Activated CD8-positive, alpha-beta memory T cell treated with anti-CD3 and anti-CD28 coated beads for 48 hours (primary cell): ENCODE results near the gene CCNL2.
"Not testable (repeated sequence)": the region's sequence is repeated elsewhere in the genome, so short reads cannot be mapped to it uniquely, and the experiment has no call there.

ENCODE experiments used
- DNase-seq, 3 experiments: peaks; one replicate each; pipeline ENCODE4 v3.0.0-alpha.2; 2020; ENCODE audit warnings: low read depth in 2 of 3, low spot score in 2 of 3

The CCNL2 gene

DNA sequence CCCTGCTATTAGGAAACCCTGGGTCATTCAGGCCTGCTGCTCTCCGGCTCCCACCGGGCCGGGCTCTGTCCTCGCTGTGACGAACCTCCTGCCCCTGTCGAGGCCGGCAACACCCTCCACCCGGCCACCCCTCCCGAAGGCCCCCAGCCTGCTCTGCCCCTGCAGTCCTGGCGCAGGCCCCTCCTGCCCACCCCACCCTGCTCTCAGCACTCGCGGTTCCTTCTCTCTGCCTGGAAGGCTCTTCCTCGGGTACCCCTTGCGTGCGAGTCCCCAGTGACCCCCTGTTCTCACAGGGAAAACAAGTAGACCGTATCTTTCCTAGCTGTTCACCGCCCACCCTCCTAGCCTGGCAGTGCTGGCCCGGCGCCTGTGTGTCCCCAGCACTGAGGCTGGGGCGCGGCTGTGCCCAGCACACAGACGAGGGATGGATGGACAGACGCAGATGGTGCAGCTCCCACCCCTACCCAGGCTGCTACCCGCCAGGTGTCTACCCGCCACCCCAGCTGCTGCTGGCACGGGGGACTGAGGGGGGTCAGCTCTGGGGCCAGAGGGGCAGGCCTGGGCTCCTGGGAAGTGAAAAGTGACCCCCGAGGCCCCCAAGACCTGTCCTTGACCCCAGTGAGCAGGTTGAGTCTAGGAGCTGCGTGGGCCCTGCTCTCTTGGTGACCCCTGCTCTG is 33.3 kb upstream of the CCNL2 start:
- DNase-seq: no peak

DNA sequence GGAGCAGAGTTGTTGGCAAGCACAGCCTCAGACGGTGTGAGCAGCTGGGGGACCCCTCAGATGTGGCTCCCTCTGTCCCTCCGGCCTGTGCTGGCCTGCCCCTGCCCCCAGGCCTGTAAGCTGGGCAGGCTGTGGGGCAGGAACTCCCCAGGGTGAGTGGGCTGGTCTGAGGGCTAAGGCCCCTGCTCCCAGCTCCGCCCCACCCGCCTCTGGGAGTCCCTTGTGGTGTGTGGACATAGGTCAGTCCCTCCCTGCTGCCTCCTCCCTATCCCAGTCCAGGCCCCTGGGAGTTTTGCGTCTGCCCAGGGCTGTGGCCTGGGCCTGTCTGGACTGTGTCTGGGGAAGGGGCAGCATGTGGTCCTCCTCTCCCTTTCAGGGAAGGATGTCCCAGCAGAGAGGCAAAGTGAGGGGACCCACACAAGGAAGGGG is 32.7 kb upstream of the CCNL2 start:
- DNase-seq: no peak

- DNase-seq: no peak
Observed at GRCh38 chr1:1430992-1431844, 32.1 kb upstream of the CCNL2 start.

- DNase-seq: no peak
Observed at GRCh38 chr1:1430114-1430982, 31.2 kb upstream of the CCNL2 start.

GRCh38 chr1:1429671-1430073 is 30.5 kb upstream of the CCNL2 start:
- DNase-seq: no peak

DNA sequence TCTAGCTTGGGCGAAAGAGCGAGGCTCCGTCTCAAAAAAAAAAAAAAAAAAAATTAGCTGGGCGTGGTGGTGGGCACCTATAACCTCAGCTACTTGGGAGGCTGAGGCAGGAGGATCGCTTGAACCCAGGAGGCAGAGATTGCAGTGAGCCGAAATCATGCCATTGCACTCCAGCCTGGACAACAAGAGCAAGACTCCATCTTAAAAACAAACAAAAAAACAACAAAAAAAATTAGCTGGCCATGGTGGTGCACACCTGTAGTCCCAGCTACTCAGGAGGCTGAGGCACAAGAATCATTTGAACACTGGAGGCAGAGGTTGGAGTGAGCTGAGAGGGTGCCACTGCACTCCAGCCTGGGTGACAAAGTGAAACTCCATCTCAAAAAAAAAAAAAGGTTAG is 29.8 kb upstream of the CCNL2 start:
- DNase-seq: not testable (repeated sequence)

DNA sequence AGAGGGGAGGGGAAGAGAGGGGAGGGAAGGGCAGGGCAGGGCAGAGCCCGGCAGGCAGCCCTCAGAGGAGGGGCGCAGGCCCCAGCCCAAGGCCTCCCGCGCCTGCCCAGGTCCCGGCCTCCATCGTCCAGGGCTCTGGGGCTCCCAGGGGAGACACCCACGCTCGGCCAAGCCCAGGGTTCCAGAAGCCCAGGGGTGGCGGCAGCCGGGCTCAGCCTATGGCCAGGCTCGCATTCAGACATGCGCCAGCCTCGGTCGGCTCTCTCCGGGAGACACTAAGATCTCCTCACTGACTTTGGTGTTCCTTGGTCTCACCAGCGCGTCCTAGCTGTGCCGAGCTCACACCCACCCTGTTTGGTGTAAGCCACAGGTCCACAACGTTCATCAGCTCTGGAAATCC is 29.0 kb upstream of the CCNL2 start:
- no peak for DNase-seq

GRCh38 chr1:1427820-1428148 is 28.6 kb upstream of the CCNL2 start:
- no peak for DNase-seq

DNA sequence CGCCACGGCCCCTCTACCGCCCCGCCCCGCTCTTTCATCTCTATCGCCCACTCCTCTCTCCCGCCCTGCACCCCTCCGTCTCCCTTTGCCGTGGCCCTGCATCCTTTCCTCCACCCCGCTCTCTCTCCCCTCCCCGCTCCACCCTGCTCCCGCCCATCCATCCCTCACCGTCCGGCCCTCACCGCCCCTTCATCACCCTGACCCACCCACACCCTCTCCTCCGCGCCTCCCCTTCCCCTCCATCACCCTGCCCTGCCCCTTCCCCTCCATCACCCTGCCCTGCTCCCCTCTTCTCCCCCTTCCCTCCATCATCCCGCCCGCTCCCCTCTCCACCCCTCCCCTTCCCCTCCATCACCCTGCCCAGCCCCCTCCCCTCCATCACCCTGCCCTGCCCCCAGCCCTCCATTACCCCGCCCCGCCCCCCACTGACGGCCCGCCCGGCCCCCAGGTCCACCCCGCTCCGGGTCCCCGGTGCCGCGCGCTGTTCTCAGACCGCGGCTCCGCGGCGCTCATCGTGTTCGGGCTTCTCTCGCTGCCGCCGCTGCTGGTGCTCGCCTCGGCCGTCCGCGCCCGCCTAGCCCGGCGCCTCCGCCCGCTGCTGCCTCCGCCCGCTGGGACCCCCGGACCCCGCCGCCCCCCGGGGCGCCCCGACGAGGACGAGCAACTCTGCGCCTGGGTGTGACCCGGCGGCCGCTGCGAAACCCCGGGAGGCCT is 28.1 kb upstream of the CCNL2 start:
- DNase-seq: no peak

GRCh38 chr1:1426496-1427105 is 27.5 kb upstream of the CCNL2 start:
- DNase-seq: no peak

DNA sequence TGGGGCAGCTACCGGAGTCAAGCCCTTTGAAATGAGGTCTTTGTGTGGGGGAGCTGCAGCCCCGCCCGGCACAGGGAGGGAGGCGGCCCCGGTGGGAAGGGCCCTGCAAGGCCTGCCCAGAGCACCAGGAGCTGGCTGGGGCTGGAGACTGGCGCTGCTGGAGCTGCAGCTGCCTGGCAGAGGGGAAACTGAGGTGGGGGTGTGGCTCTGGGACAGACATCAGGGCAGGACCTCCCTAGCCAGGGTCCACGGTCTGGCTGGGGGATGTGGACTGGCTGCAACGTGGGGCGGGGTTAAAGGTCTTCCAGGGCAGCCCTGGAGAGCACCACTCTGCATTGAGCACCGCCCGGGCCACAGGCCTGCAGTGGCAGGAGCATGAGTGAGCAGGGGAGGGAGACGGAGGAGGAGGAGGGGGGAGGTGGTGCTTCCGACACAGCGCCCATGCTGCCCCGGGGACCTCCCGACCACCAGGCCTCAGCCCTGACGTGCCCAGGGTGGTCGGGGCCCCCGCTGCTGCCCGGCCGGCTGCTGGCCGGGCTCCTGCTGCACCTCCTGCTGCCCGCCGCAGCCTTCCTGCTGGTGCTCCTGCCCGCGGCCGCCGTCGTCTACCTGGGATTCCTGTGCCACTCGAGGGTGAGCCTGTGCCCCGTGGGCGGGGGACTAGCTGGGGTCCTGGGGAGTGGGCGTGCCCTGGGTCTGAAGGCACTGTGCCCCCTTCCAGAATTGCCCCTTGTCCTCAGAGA is 26.8 kb upstream of the CCNL2 start:
- no peak for DNase-seq

DNA sequence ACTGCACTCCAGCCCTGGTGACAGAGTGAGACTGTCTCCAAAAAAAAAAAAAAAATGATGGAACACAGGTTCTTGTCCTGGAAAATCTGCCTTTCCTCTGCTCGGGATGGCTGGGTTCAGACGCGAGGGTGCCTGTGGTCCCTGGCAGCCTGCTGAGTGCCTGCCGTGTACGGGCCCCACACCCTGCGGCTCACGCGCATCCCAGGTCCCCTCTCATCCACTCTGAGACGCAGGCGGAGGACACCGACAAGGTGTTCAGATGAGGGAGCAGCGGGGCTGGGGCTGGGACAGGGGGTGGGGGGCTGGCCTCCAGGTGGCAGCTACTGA is 26.3 kb upstream of the CCNL2 start:
- no peak for DNase-seq

DNA sequence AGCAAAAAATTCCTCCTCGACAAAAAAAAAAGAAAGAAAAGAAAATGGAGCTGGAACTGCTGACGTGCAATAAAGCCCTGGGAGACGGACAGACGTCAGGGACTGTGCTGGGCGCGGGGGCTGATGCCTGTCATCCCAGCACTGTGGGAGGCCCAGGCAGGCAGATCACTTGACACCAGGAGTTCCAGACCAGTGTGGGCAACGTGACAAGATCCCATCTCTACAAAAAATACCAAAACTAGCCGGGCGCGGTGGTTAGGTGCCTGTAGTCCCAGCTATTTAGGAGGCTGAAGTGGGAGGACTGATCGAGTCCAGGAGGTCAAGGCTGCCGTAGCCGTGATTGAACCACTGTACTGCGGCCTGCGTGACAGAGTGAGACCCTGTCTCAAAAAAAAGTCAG is 25.6 kb upstream of the CCNL2 start:
- no peak for DNase-seq

DNA sequence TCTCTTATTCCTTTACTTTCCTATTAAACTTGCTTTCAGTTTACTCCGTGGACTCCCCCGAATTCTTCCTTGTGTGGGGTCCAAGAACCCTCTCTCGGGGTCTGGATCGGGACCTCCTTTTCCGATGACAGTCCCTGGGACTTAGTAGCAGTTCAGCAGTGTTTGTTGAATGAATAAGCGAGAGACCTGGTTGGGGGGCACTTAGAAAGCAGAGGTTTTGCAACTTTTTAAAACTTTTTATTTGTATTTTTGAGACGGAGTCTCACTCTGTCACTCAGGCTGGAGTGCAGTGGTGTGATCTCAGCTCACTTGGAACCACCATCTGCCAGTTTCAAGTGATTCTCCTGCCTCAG is 24.1 kb upstream of the CCNL2 start:
- DNase-seq: no peak

- DNase-seq: no peak
Observed at GRCh38 chr1:1422465-1423244, 23.5 kb upstream of the CCNL2 start.

- DNase-seq: no peak
Observed at GRCh38 chr1:1421907-1422464, 22.9 kb upstream of the CCNL2 start.

- no peak for DNase-seq
Observed at GRCh38 chr1:1421147-1421906, 22.2 kb upstream of the CCNL2 start, which contains the start of gene ANKRD65. Gene ANKRD65, minus strand, starts transcription at chr1:1421276. Its CDS starts 271 bp downstream, at chr1:1421005.

DNA sequence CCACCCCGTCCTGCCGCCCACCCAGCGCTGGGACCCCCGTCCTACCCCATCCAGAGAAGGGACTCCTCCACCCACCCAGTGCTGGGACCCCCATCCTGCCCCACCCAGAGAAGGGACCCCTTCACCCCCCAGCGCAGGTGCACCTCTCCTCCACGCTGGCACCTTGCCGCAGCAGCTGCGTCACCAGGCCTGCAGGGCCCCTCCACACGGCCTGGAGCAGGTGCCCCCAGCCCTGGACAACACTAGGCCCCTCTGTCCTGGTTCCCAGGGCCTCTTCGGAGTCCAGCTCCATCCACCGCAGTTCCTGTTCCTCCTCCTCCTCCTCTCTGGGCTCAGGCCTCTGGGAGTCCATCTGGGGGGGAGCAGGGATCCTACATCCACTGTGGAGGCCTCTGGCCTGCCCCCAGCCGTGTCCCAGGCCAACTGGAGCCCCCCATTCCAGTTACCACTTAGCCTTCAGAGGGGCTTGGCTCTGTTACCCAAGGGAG is 21.6 kb upstream of the CCNL2 start:
- DNase-seq: no peak
